ENCODE measurements around the gene ERBB4.

ERBB4 gene

GRCh38 chr2:211620986-211621385, 917.6 kb downstream of the ERBB4 start:
- no peaks in the 10 kb centered on the region for H3K9me2 ChIP-seq (replicated peaks; ENCODE audit: control insufficient read depth, low read length)
- no peaks in the 10 kb centered on the region for H3K9me3 ChIP-seq (ENCODE audit: control insufficient read depth, insufficient read depth, low read length)
- no peaks in the 10 kb centered on the region for H4K20me1 ChIP-seq (ENCODE audit: control insufficient read depth, insufficient read depth, low read depth, low read length)
- no peaks in the 10 kb centered on the region for H3K27me3 ChIP-seq (ENCODE audit: control insufficient read depth, low read length)
- H3K79me2 ChIP-seq (ENCODE audit: control insufficient read depth, low read length): no peaks in the 10 kb centered on the region
- no peaks in the 10 kb centered on the region for H3F3A ChIP-seq (ENCODE audit: control insufficient read depth, insufficient read depth)
- no peak overlapping the region for H3K4me2 ChIP-seq (ENCODE audit: low read length)
- TF ChIP-seq CTCF (IDR thresholded peaks at IDR 0.05; ENCODE audit: low read depth, low read length, poor library complexity, severe bottlenecking) (no peak), EZH2phosphoT487 (IDR thresholded peaks at IDR 0.05; ENCODE audit: borderline replicate concordance, low read length) (no peak)
- H3K4me1 ChIP-seq (ENCODE audit: control insufficient read depth, low read length): no peaks in the 10 kb centered on the region
- H3K27ac ChIP-seq (ENCODE audit: low read depth, low read length): no peak overlapping the region
- no peaks in the 10 kb centered on the region for H3K36me3 ChIP-seq (ENCODE audit: control insufficient read depth, low read length)
- H3K4me3 ChIP-seq (ENCODE audit: low read length): no peak overlapping the region

GRCh38 chr2:211617803-211618202, 920.8 kb downstream of the ERBB4 start:
- Histone ChIP-seq H3K4me1 (ENCODE audit: control insufficient read depth, low read length) (no peaks in the 10 kb centered on the region), H3K9me3 (ENCODE audit: control insufficient read depth, insufficient read depth, low read length) (no peaks in the 10 kb centered on the region), H4K20me1 (ENCODE audit: control insufficient read depth, insufficient read depth, low read depth, low read length) (no peaks in the 10 kb centered on the region), H3K79me2 (ENCODE audit: control insufficient read depth, low read length) (no peaks in the 10 kb centered on the region), H3K36me3 (ENCODE audit: control insufficient read depth, low read length) (no peaks in the 10 kb centered on the region), H3K4me3 (ENCODE audit: low read length) (no peak overlapping the region), H3K9me2 (replicated peaks; ENCODE audit: control insufficient read depth, low read length) (no peaks in the 10 kb centered on the region), H3F3A (ENCODE audit: control insufficient read depth, insufficient read depth) (no peaks in the 10 kb centered on the region), H3K27me3 (ENCODE audit: control insufficient read depth, low read length) (no peaks in the 10 kb centered on the region), H3K27ac (ENCODE audit: low read depth, low read length) (no peak overlapping the region), H3K4me2 (ENCODE audit: low read length) (no peak overlapping the region)
- TF ChIP-seq CTCF (IDR thresholded peaks at IDR 0.05; ENCODE audit: low read depth, low read length, poor library complexity, severe bottlenecking) (no peak), EZH2phosphoT487 (IDR thresholded peaks at IDR 0.05; ENCODE audit: borderline replicate concordance, low read length) (no peak)

- Histone ChIP-seq H3K27ac (ENCODE audit: low read depth, low read length) (no peak overlapping the region), H3K4me2 (ENCODE audit: low read length) (no peak overlapping the region)
Measured at GRCh38 chr2:211611621-211612020, 927.0 kb downstream of the ERBB4 start.

More at GRCh38 chr2:211611621-211612020, 927.0 kb downstream of the ERBB4 start:
- Histone ChIP-seq H4K20me1 (ENCODE audit: control insufficient read depth, insufficient read depth, low read depth, low read length) (no peaks in the 10 kb centered on the region), H3K9me2 (replicated peaks; ENCODE audit: control insufficient read depth, low read length) (no peaks in the 10 kb centered on the region), H3K36me3 (ENCODE audit: control insufficient read depth, low read length) (no peaks in the 10 kb centered on the region), H3K9me3 (ENCODE audit: control insufficient read depth, insufficient read depth, low read length) (no peaks in the 10 kb centered on the region), H3K4me3 (ENCODE audit: low read length) (no peak overlapping the region), H3K79me2 (ENCODE audit: control insufficient read depth, low read length) (no peaks in the 10 kb centered on the region), H3F3A (ENCODE audit: control insufficient read depth, insufficient read depth) (no peaks in the 10 kb centered on the region), H3K27me3 (ENCODE audit: control insufficient read depth, low read length) (no peaks in the 10 kb centered on the region), H3K4me1 (ENCODE audit: control insufficient read depth, low read length) (no peaks in the 10 kb centered on the region)
- no peak for TF ChIP-seq EZH2phosphoT487 (IDR thresholded peaks at IDR 0.05; ENCODE audit: borderline replicate concordance, low read length)
- TF ChIP-seq CTCF (IDR thresholded peaks at IDR 0.05; ENCODE audit: low read depth, low read length, poor library complexity, severe bottlenecking): no peak

Data from DOHH2 (cell line).